ENCODE measurements around the gene ZDHHC14. TPM values are rescaled to one million over a fixed set of nuclear protein-coding genes. Genes with fewer than 3 reads are reported as not detected.

The ZDHHC14 gene
- total and polyA plus RNA-seq, 4 donors, result 4.3 to 18.3 (median 8.9) TPM

GRCh38 chr6:157669323-157669722 is 288.3 kb downstream of the ZDHHC14 start:
- H3K36me3 ChIP-seq (ENCODE audit: control insufficient read depth in 4 of 4, insufficient read depth in 4 of 4, low read length in 4 of 4), result peaks cover 0 to 10% (median 3%) of the 10 kb centered on the region in 4 donors
- peaks cover 0 to 56% (median 8%) of the 10 kb centered on the region in 5 donors for H3K4me1 ChIP-seq (ENCODE audit: control insufficient read depth in 5 of 5, insufficient read depth in 5 of 5, low read length in 5 of 5)
- no peaks in the 10 kb centered on the region for H3K9me3 ChIP-seq (ENCODE audit: control insufficient read depth in 4 of 4, insufficient read depth in 3 of 4, low read length in 3 of 4)
- peak overlapping the region in 1 of 2 donors; percentile 52 for H3K9ac ChIP-seq (ENCODE audit: insufficient read depth in 1 of 2, low read length in 2 of 2)
- 71 to 84% methylated on average over 3 of the region's 3 CpGs for WGBS, 2 donors
- DNase-seq (no peak), ATAC-seq (ENCODE audit: insufficient read depth, low FRiP score) (no peak)
- peak overlapping the region in 1 of 2 donors; percentile 49 for H3K27ac ChIP-seq (ENCODE audit: low read depth in 1 of 2, low read length in 1 of 2)
- no peak for TF ChIP-seq CTCF (IDR thresholded peaks at IDR 0.05; ENCODE audit: control extremely low read depth, extremely low read depth)
- H3K4me3 ChIP-seq, result no peak overlapping the region
- H3K27me3 ChIP-seq (ENCODE audit: control insufficient read depth in 3 of 3, insufficient read depth in 3 of 3, low read length in 2 of 3), result peaks cover 0 to 9% (median 0%) of the 10 kb centered on the region in 3 donors

- peaks cover 0 to 6% (median 0%) of the 10 kb centered on the region in 3 donors for H3K27me3 ChIP-seq (ENCODE audit: control insufficient read depth in 3 of 3, insufficient read depth in 3 of 3, low read length in 2 of 3)
- no peaks in the 10 kb centered on the region for H3K9me3 ChIP-seq (ENCODE audit: control insufficient read depth in 4 of 4, insufficient read depth in 3 of 4, low read length in 3 of 4)
- peak overlapping the region; percentile 3 to 81 for H3K27ac ChIP-seq (ENCODE audit: low read depth in 1 of 2, low read length in 1 of 2)
- peak; percentile 78 for ATAC-seq (ENCODE audit: insufficient read depth, low FRiP score)
- peaks cover 0 to 10% (median 4%) of the 10 kb centered on the region in 4 donors for H3K36me3 ChIP-seq (ENCODE audit: control insufficient read depth in 4 of 4, insufficient read depth in 4 of 4, low read length in 4 of 4)
- peak; percentile 89 to 92 (median 89) for DNase-seq
- no peak for TF ChIP-seq CTCF (IDR thresholded peaks at IDR 0.05; ENCODE audit: control extremely low read depth, extremely low read depth)
- peaks cover 0 to 56% (median 8%) of the 10 kb centered on the region in 5 donors for H3K4me1 ChIP-seq (ENCODE audit: control insufficient read depth in 5 of 5, insufficient read depth in 5 of 5, low read length in 5 of 5)
- WGBS, 2 donors, result 18 to 20% methylated on average over 14 of the region's 14 CpGs
- H3K9ac ChIP-seq (ENCODE audit: insufficient read depth in 1 of 2, low read length in 2 of 2), result no peak overlapping the region
- no peak overlapping the region for H3K4me3 ChIP-seq
Measured at GRCh38 chr6:157669747-157670216, 288.8 kb downstream of the ZDHHC14 start.

- Histone ChIP-seq H3K36me3 (ENCODE audit: control insufficient read depth in 4 of 4, insufficient read depth in 4 of 4, low read length in 4 of 4) (peaks cover 0 to 10% (median 4%) of the 10 kb centered on the region in 4 donors), H3K27me3 (ENCODE audit: control insufficient read depth in 3 of 3, insufficient read depth in 3 of 3, low read length in 2 of 3) (peaks cover 0 to 6% (median 0%) of the 10 kb centered on the region in 3 donors), H3K9ac (ENCODE audit: insufficient read depth in 1 of 2, low read length in 2 of 2) (no peak overlapping the region), H3K27ac (ENCODE audit: low read depth in 1 of 2, low read length in 1 of 2) (no peak overlapping the region), H3K4me3 (no peak overlapping the region), H3K9me3 (ENCODE audit: control insufficient read depth in 4 of 4, insufficient read depth in 3 of 4, low read length in 3 of 4) (no peaks in the 10 kb centered on the region), H3K4me1 (ENCODE audit: control insufficient read depth in 5 of 5, insufficient read depth in 5 of 5, low read length in 5 of 5) (peaks cover 0 to 50% (median 8%) of the 10 kb centered on the region in 5 donors)
- 52 to 70% methylated on average over 9 of the region's 9 CpGs for WGBS, 2 donors
- TF ChIP-seq CTCF (IDR thresholded peaks at IDR 0.05; ENCODE audit: control extremely low read depth, extremely low read depth), result no peak
- peak in 2 of 3 donors; percentile 48 to 69 for DNase-seq
- no peak for ATAC-seq (ENCODE audit: insufficient read depth, low FRiP score)
Measured at GRCh38 chr6:157670466-157671186, 289.6 kb downstream of the ZDHHC14 start.

Data from lung (tissue), 12 donors.